Endothelial cell of umbilical vein (primary cell): Measurements from ENCODE around the gene ATOX1. TPM values are rescaled to one million over a fixed set of nuclear protein-coding genes. Genes with fewer than 3 reads are reported as not detected.

ENCODE experiments used
- BruUV-seq: library from RNA; stranded (reverse); fragments of 400-500 nt; replicated peaks from 2 replicates; lab custom pipeline; 2021; lab: Mats Ljungman, UMichigan
- CTCF ChIA-PET: fragments of 300-600, 350-600 bp; sonication (Branson Sonifier 250); formaldehyde crosslinking; loops from one replicate; lab custom pipeline; 2021; ENCODE audit warnings: antibody characterized with exemption, inconsistent platforms; lab: Charles Lee
- POLR2A ChIA-PET: fragments of 300-600, 350-600 bp; sonication (Branson Sonifier 250); formaldehyde crosslinking; loops from one replicate; lab custom pipeline; 2021; ENCODE audit warnings: antibody characterized with exemption, inconsistent platforms; lab: Charles Lee
- DNase-seq: peaks from one replicate; pipeline ENCODE4 v3.0.0-alpha.2; 2011; ENCODE audit warnings: low read depth, low spot score
- FAIRE-seq: peaks from 2 replicates; lab custom pipeline; 2011; peaks lifted over from hg19 to GRCh38; lab: Jason Lieb, UNC
- H2AFZ ChIP-seq: 2 replicates; pipeline ENCODE4 v1.6.0; 2012; ENCODE audit warnings: low read depth, low read length, control low read depth, inconsistent platforms
- H3K27ac ChIP-seq: 2 replicates; pipeline ENCODE4 v1.5.1; 2011; ENCODE audit warnings: low read depth, mild to moderate bottlenecking, control low read depth, low read length, moderate library complexity; ENCODE audit not compliant: insufficient read depth
- H3K27me3 ChIP-seq, 2 experiments: 2 replicates each; pipeline versions ENCODE4 v1.6.0 to v1.6.1; 2011; ENCODE audit warnings: low read length in 2 of 2, mixed read lengths in 1 of 2; ENCODE audit not compliant: control insufficient read depth in 2 of 2, insufficient read depth in 2 of 2
- H3K36me3 ChIP-seq, 2 experiments: 2 replicates in 1 of 2; 3 replicates in 1 of 2; pipeline ENCODE4 v1.5.1; 2011; ENCODE audit warnings: low read length in 2 of 2, mild to moderate bottlenecking in 1 of 2, moderate library complexity in 1 of 2; ENCODE audit not compliant: control insufficient read depth in 2 of 2, insufficient read depth in 2 of 2; ENCODE audit errors: extremely low read depth in 1 of 2
- H3K4me1 ChIP-seq: 3 replicates; pipeline ENCODE4 v1.5.1; 2011; ENCODE audit warnings: mild to moderate bottlenecking, low read length; ENCODE audit not compliant: control insufficient read depth, insufficient read depth; ENCODE audit errors: extremely low read depth
- H3K4me2 ChIP-seq: 2 replicates; pipeline ENCODE4 v1.6.1; 2011; ENCODE audit warnings: low read length, control low read depth, mixed read lengths; ENCODE audit not compliant: insufficient read depth
- H3K4me3 ChIP-seq, 3 experiments: fragments of 200-600 bp in 1 of 3; sonication (generic), shearing (Covaris generic) in 1 of 3; replicated peaks in 1 of 3; 2 replicates each; pipeline ENCODE4 v1.5.1; 2011 to 2016; ENCODE audit warnings: control low read depth in 3 of 3, low read length in 3 of 3, mild to moderate bottlenecking in 2 of 3, inconsistent platforms in 1 of 3, low read depth in 1 of 3, moderate library complexity in 1 of 3; ENCODE audit not compliant: insufficient read depth in 1 of 3
- H3K79me2 ChIP-seq: 2 replicates; pipeline ENCODE4 v1.6.0; 2012; ENCODE audit warnings: low read length, inconsistent platforms; ENCODE audit not compliant: control insufficient read depth, insufficient read depth
- H3K9ac ChIP-seq: replicated peaks from 2 replicates; pipeline ENCODE3; 2011; ENCODE audit warnings: low read length, control low read depth; ENCODE audit not compliant: insufficient read depth; ENCODE audit errors: extremely low read depth
- H3K9me1 ChIP-seq: replicated peaks from 3 replicates; pipeline ENCODE4 v1.6.0; 2011; ENCODE audit warnings: mild to moderate bottlenecking, low read length; ENCODE audit not compliant: control insufficient read depth, insufficient read depth; ENCODE audit errors: extremely low read depth
- H3K9me3 ChIP-seq: replicated peaks from 2 replicates; pipeline ENCODE4 v1.5.1; 2012; ENCODE audit warnings: low read length, inconsistent platforms; ENCODE audit not compliant: control insufficient read depth, insufficient read depth
- H4K20me1 ChIP-seq: replicated peaks from 2 replicates; pipeline ENCODE3; 2011; ENCODE audit warnings: mild to moderate bottlenecking, low read length; ENCODE audit not compliant: control insufficient read depth, insufficient read depth; ENCODE audit errors: extremely low read depth
- EZH2 ChIP-seq: IDR thresholded peaks from 2 replicates; pipeline ENCODE4 v1.6.1; 2012; ENCODE audit warnings: borderline replicate concordance, low read depth, mild to moderate bottlenecking, moderate library complexity, low read length, inconsistent platforms; ENCODE audit not compliant: severe bottlenecking
- FOS ChIP-seq: IDR thresholded peaks from 2 replicates; pipeline ENCODE4 v1.6.1; 2011; ENCODE audit warnings: mild to moderate bottlenecking, low read length, moderate library complexity, borderline replicate concordance; ENCODE audit not compliant: insufficient read depth
- GATA2 ChIP-seq: IDR thresholded peaks from 2 replicates; pipeline ENCODE4 v1.7.0; 2011; ENCODE audit warnings: low read depth, mild to moderate bottlenecking, moderate library complexity, mixed read lengths, low read length; ENCODE audit not compliant: insufficient read length, insufficient read depth
- JUN ChIP-seq: IDR thresholded peaks from 2 replicates; pipeline ENCODE4 v1.6.1; 2011; ENCODE audit warnings: borderline replicate concordance, low read depth; ENCODE audit not compliant: insufficient read length, insufficient read depth
- MAX ChIP-seq: IDR thresholded peaks from 2 replicates; pipeline ENCODE4 v1.6.1; 2011; ENCODE audit not compliant: insufficient read depth, insufficient read length
- MYC ChIP-seq: IDR thresholded peaks from one replicate; pipeline ENCODE4 v1.6.1; 2011; ENCODE audit warnings: mild to moderate bottlenecking, low read depth, low read length
- POLR2A ChIP-seq: IDR thresholded peaks from 2 replicates; pipeline ENCODE4 v1.6.1; 2012; ENCODE audit warnings: low read depth, mild to moderate bottlenecking, control low read depth, low read length
- POLR2AphosphoS5 ChIP-seq: IDR thresholded peaks from 2 replicates; pipeline ENCODE4 v1.6.1; 2012; ENCODE audit warnings: low read depth, mild to moderate bottlenecking, control low read depth, low read length, moderate library complexity; ENCODE audit not compliant: insufficient read depth
- dilution Hi-C: fragments of 300-500 bp; cut with MboI; formaldehyde crosslinking; loops from one replicate; pipeline ENCODE4 v1.15.0; 2019; ENCODE audit warnings: low sequenced_read_pairs; ENCODE audit not compliant: extremely low pct_ligation_motif_present
- intact Hi-C: fragments of 100-400 bp; cut with micrococcal nuclease; formaldehyde crosslinking; loops from one replicate; pipeline ENCODE4 v1.10.0; 2022
- polyA plus RNA-seq, 4 experiments: library from polyadenylated mRNA; depleted of rRNA in 3 of 4; stranded (reverse) in 3 of 4; unstranded in 1 of 4; fragments of >200 nt; gene quantifications; 2 replicates each; pipeline versions ENCODE4 v1.2.1 to v1.2.3, GENCODE V29; 2011 to 2012; ENCODE audit warnings: missing spikeins in 1 of 4
- total RNA-seq: library from RNA; stranded (reverse); gene quantifications from 2 replicates; pipeline ENCODE4 v1.2.3, GENCODE V29; 2021
- TF ChIP-seq, protein P1 (sequence below), 2 donors: IDR thresholded peaks; 1 replicate in 1 of 2; 2 replicates in 1 of 2; pipeline ENCODE4 v1.5.1; 2011; ENCODE audit warnings: low read length in 2 of 2, mild to moderate bottlenecking in 2 of 2, moderate library complexity in 2 of 2, control low read depth in 1 of 2, inconsistent platforms in 1 of 2, low read depth in 1 of 2; ENCODE audit not compliant: insufficient read depth in 1 of 2; ENCODE audit errors: extremely low read depth in 1 of 2

ATOX1 gene
- total and polyA plus RNA-seq, 2 donors (not counting 3 experiments of a cell fraction or from before 2014, with no cell fraction given) = 113 to 292 TPM

- Histone ChIP-seq H3K27me3 (no peaks in the 10 kb centered on the region), H3K9me3 (no peaks in the 10 kb centered on the region), H3K9me1 (no peaks in the 10 kb centered on the region), H3K4me3 (no peak overlapping the region), H3K4me1 (no peaks in the 10 kb centered on the region), H2AFZ (no peak overlapping the region), H3K79me2 (no peaks in the 10 kb centered on the region), H3K27ac (no peak overlapping the region), H3K36me3 (no peaks in the 10 kb centered on the region), H3K4me2 (no peak overlapping the region), H3K9ac (no peak overlapping the region), H4K20me1 (no peaks in the 10 kb centered on the region)
- no peak for FAIRE-seq
- intact Hi-C loops (no loop called here), dilution Hi-C loops (no loop called here)
- ChIA-PET POLR2A (no interaction called here), CTCF (interaction anchor here (1.0 to 9.5 kb wide), 4 partner anchors 10 to 63 kb away, joined by 3 to 173 read pairs (median 18); no protein-coding TSS in a partner anchor)
- BruUV-seq = no TSS peak
- no peak for TF ChIP-seq MAX
- no peak for TF ChIP-seq POLR2A
- no peak for TF ChIP-seq POLR2AphosphoS5
- TF ChIP-seq JUN = no peak
- DNase-seq = no peak
These were observed 35.9 kb downstream of the ATOX1 start for GRCh38 chr5:151722546-151722945.

GRCh38 chr5:151721812-151722391, 36.5 kb downstream of the ATOX1 start:
- TF ChIP-seq, protein P1, sequence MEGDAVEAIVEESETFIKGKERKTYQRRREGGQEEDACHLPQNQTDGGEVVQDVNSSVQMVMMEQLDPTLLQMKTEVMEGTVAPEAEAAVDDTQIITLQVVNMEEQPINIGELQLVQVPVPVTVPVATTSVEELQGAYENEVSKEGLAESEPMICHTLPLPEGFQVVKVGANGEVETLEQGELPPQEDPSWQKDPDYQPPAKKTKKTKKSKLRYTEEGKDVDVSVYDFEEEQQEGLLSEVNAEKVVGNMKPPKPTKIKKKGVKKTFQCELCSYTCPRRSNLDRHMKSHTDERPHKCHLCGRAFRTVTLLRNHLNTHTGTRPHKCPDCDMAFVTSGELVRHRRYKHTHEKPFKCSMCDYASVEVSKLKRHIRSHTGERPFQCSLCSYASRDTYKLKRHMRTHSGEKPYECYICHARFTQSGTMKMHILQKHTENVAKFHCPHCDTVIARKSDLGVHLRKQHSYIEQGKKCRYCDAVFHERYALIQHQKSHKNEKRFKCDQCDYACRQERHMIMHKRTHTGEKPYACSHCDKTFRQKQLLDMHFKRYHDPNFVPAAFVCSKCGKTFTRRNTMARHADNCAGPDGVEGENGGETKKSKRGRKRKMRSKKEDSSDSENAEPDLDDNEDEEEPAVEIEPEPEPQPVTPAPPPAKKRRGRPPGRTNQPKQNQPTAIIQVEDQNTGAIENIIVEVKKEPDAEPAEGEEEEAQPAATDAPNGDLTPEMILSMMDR (IDR thresholded peaks at IDR 0.05; ENCODE audit: extremely low read depth in 1 of 2, insufficient read depth in 1 of 2, low read depth in 1 of 2, low read length in 2 of 2) = no peak
- TF ChIP-seq POLR2AphosphoS5 (no peak), MAX (no peak), FOS (no peak), POLR2A (no peak), EZH2 (no peak), JUN (no peak), GATA2 (no peak), MYC (no peak)
- no peaks in the 10 kb centered on the region for H3K79me2 ChIP-seq
- H3K27me3 ChIP-seq = no peaks in the 10 kb centered on the region
- intact Hi-C loops (no loop called here), dilution Hi-C loops (no loop called here)
- no peaks in the 10 kb centered on the region for H3K9me1 ChIP-seq
- no peak for FAIRE-seq
- DNase-seq = no peak
- no peaks in the 10 kb centered on the region for H3K4me1 ChIP-seq
- CTCF ChIA-PET = interaction anchor here (0.6 to 9.5 kb wide), 7 partner anchors 12 to 69 kb away, joined by 3 to 173 read pairs (median 9); no protein-coding TSS in a partner anchor
- no peak overlapping the region for H3K4me2 ChIP-seq
- no peaks in the 10 kb centered on the region for H3K36me3 ChIP-seq
- no peaks in the 10 kb centered on the region for H4K20me1 ChIP-seq
- no TSS peak for BruUV-seq
- no peak overlapping the region for H2AFZ ChIP-seq
- POLR2A ChIA-PET = no interaction called here
- H3K4me3 ChIP-seq = no peak overlapping the region
- H3K9me3 ChIP-seq = no peaks in the 10 kb centered on the region
- no peak overlapping the region for H3K27ac ChIP-seq
- no peak overlapping the region for H3K9ac ChIP-seq
